HG03135 (cell line): ENCODE data around the gene UBASH3B.
"Not testable (repeated sequence)": the region's sequence is repeated elsewhere in the genome, so short reads cannot be mapped to it uniquely, and the experiment has no call there.

ENCODE experiments used
- ATAC-seq: cut with Tn5 transposase; IDR thresholded peaks from one replicate; pipeline ENCODE4 v1.9.1; 2021; ENCODE audit warnings: mild to moderate bottlenecking, moderate library complexity; ENCODE audit not compliant: unreplicated experiment

Gene UBASH3B

DNA sequence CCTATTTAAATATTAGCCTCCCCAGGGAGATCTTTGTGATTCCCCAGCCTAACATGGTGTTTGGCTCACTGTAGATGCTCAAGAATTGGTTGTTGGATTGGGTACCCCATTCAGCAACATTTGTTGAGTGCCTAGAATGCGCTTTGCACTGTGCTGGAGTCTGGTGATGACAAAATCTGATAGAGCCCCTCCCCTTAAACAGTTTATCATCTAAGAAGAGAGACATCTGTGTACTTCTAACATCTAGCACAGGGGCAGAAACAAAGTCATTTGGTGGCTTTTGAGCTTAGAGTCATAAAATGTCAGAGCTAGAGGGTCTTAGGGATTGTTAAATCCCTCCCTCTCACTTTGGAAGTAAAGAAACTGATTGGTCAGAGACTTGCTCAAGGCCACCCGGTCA is 73.0 kb downstream of the UBASH3B start:
- ATAC-seq: no peak

DNA sequence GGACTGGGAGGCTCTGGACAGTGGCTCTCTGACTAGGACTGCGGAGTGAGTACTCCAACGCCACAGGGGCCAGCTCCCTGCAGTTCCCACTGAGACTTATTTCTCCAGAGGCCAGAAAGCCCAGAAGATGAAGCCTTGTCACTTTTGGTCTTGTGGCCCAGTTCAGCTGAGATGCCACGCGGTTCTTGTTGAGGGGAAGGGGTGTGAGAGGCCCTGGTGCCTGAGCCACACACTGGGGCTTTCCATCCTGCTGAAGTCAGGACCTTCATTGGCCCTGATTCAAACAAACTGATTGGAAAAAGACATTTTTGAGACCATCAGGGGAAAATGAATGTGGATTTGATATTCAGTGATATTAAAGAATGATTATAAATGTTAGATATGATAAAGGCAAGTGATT is 73.6 kb downstream of the UBASH3B start:
- ATAC-seq: no peak

GRCh38 chr11:122730694-122731093 is 75.2 kb downstream of the UBASH3B start:
- ATAC-seq: not testable (repeated sequence)

DNA sequence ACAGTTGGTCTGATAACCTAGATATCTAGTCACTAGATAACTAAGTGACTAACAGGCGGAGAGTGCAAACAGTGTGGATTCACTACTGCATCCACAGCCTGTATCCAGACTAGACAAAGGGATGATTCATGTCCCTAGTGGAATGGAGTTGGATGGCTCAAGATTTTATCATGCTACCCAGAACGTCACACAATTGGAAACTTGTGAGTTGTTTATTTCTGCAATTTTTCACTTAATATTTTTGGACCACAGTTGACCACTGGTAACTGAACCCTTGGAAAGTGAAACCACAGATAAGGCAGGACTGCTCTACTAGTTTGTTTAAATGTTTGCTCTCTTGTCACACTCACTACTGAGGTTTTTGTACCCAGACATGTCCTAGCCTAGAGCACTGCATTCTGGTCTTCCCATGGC is 76.0 kb downstream of the UBASH3B start:
- ATAC-seq: no peak

- no peak for ATAC-seq
These were observed 77.1 kb downstream of the UBASH3B start for GRCh38 chr11:122732342-122733315.

- no peak for ATAC-seq
These were observed 77.8 kb downstream of the UBASH3B start for GRCh38 chr11:122733318-122733717.

- no peak for ATAC-seq
These were observed 79.5 kb downstream of the UBASH3B start for GRCh38 chr11:122734848-122735496.

GRCh38 chr11:122737951-122738693 is 82.6 kb downstream of the UBASH3B start:
- no peak for ATAC-seq

- no peak for ATAC-seq
These were observed 86.2 kb downstream of the UBASH3B start for GRCh38 chr11:122741613-122742300.

DNA sequence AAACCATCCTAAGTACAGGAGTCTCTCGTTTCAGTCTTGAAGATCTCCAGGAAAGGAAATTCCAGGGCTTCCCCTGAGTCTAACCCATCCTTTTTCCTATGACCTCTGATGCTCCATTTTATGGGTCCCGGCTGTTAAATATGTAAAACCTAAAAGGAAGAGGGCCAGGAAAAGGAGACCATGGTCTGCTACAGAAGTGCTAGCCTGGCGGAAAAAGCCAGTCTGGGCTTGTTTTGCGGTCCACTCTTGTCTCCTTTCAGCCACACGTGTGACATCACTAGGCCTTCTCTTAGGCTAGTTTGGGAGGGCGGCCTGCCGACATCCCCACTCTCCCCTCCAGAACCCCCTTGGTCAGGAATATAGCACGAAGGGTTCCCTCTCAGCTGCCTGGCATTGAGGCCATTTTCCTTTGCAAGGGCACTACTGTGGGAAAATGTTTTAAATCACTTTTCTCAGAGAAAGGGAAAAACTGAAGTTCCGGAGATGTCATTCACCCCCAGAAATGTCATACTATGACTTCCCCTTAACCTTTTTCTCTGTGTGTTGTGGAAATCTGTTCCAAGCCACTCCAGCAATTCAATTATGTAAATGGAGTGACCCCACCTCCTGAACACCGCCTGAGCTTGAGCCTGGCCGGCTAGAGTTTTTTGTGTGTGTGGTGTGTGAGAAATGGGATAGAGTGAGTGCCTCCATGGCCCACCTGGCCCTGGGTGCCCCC is 86.9 kb downstream of the UBASH3B start:
- ATAC-seq: no peak

DNA sequence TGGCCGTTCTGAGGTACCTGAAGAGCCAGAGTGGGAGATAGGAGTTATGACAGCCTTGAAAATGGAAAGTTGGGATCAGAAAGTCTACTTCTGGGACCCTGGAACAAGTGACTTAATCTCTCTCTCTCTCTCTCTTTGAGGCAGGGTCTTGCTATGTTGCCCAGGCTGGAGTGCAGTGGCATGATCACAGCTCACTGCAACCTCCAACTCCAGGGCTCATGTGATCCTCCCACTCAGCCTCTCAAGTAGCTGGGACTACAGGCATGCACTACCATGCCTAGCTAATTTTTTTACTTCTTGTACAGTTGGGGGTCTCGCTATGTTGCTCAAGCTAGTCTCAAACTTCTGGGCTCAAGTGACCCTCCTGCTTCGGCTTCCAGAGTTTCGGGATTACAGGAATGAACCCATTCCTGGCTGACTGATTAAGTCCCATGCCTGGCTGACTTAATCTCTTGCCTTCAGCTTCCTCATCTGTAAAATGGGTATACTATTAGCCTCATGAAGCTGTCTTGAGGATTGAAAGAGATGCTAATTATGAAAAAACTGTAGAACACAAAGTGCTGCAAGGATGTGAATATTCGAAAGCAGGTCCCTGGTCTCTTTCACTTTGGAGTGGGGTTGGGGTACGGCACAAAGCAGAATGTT is 87.7 kb downstream of the UBASH3B start:
- no peak for ATAC-seq

DNA sequence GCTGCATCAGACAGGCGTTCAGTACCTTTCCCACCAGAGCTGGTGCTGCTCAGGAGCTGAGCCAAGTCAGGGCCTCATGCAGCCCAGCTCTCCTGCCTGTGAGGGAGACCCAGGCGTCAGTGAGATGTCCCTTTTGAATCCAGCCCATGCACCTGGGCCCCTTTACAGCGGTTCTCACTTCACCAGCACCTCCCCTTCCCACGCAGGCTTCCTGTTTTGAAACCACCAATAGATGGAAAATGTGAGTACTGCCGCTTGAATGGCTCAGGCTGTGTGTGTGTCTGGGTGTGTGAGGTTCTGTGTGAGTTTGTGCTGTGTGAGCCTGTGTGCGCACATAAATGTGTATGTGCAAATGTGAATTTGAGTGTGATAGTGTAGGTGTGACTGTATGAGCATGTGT is 88.4 kb downstream of the UBASH3B start:
- peak; percentile 44 for ATAC-seq

- ATAC-seq: no peak
These were observed 88.8 kb downstream of the UBASH3B start for GRCh38 chr11:122744357-122744756.

GRCh38 chr11:122745111-122745510 is 89.6 kb downstream of the UBASH3B start:
- ATAC-seq: no peak

DNA sequence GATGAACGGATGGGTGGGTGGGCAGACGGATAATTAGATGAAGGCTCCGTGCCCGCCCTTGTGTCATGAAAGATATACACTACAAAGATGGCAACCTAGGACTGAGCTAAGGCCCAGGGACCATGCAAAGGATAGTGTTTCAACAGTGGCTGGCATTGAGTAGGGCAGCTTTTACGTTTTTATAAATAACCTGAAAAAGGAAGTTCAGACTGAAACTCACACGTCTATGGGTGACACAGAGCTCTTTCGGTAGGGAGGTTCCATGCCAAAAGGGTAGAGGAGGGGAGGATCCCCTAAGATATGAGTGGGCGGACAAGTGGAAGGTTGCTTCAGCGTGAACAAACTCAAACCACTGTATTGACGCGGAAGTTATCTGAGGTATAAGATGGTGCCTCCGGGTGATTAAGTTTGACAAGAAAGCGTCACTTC is 90.5 kb downstream of the UBASH3B start:
- peak; percentile 66 for ATAC-seq

DNA sequence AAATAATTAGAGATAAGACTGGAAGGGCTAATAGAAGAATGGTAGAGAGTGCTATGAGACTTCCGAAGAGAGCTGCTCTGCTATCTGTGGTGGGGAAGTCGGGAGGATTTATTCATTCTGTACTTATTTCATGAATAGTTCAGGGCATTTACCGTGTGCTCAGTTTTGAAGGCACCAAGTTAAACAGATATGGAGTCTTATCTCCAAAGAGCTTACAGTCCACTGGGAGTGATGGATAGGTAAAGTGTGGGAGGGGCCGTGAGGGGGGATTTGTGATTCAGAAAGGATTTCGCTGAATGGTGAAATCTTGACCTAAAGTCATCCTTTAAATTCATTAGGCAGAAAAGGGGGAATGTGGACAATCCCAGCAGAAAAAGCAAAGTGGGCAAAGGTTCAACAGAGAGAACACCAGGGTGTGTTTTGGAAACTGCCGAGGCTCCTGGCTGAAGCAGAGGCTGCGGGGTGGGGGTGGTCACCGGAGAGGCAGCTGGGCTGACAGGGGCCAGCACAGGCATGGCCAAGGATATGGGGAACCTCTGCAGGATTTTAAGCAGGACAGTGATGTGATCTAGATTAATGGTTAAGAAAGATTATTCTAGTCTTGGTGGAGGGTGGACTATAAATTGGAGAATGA is 91.2 kb downstream of the UBASH3B start:
- ATAC-seq: no peak

DNA sequence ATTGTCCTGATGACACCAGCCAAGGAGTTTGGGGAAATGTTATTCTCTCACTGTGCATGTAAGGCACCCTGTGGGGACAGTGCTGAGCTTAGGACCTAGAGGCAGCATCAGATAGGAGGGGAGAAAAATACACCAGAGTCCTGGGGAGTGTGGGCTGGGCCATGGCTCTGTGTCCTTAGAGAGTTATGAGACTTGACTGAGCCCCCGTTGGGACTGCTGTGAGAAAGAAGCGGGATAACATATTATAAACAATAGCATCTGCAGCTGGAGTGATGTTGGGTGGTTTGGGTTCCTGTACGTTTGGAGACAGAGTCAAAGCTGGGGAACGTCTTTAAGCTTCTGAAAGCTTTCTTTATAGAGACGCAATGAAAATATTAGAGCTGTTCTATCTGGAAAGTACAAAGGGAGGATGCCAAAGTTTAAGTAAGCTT is 91.8 kb downstream of the UBASH3B start:
- ATAC-seq: no peak

DNA sequence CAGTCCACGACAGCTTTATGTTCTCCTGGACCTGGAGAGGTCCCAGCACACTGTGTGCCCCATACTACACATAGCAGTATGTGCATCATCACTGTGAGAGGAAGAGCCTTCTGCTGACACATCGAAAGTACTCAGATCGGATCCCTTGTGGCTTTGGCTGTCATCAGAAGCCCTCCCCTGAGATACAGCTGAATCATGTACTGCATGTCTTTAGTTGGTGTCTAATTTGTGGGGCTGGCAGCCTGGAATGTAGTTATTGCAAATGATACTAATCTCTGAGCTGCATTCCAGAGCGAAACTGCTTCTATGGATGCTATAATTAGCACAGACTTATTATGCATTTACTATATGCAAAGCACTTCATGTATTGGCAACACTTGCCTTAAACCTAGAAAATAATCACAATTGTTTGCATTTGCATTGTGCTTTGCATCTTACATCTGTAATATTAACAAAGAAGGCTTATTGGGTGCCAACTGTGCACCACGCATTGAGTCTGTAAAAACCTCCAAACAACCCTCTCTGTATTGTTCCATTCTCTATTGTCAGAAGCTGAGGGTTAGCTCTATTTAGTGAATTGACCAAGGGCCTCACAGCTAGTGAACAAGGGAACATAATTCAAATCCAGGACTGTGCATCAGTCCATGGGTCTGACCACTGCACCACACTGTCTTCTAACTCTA is 93.6 kb downstream of the UBASH3B start:
- ATAC-seq: peak; percentile 81

DNA sequence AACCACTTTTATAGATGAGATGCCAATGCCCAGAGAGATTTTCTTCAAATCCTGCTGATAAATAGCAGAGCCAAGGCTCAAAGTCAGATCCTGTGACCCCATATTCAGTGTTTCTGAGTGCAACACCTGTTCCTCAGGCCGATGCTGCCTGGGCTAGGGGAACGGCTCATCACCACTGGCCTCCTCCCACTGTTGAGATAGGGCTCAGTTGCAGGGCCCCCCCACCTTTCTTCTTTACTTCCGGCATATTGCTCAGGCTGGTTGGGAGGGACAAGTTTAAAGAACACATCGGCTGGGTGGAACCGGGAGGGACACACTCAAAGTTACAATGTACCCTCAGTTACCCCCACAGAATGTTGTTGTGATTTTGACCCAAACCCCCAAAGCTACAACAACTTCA is 94.5 kb downstream of the UBASH3B start:
- ATAC-seq: no peak
